ENCODE measurements around the gene SLC37A3. TPM values are rescaled to one million over a fixed set of nuclear protein-coding genes. Genes with fewer than 3 reads are reported as not detected.

The SLC37A3 gene
- total RNA-seq, 2 donors from 2014 or later: 25.8 to 38.8 TPM

DNA sequence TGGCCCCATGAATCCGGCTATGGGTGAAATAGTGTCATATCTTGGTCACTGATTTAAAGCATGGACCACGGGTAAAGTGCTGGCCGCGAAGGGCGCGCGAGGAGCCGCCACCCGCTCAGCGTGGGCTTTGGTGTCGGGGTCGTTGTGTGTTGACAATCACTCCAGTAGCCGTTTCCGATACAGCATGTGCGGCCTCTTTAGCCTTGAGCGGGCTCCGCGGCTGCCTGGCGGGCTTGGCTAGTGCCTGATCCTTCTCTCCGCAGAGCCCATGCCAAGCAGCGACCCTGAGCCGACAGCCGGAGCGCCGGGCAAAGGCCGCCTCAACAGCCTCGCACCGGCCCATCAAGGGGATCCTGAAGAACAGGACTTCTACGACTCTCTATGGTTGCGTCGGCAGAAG lies 105.9 kb downstream of the SLC37A3 start:
- no peak overlapping the region for H3K4me3 ChIP-seq
- no peak overlapping the region for H3K27ac ChIP-seq
- H3K9me3 ChIP-seq: no peaks in the 10 kb centered on the region
- no peaks in the 10 kb centered on the region for H3K36me3 ChIP-seq
- no peaks in the 10 kb centered on the region for H3K4me1 ChIP-seq (replicated peaks)
- no peak for DNase-seq (ENCODE audit: low spot score)
- 91% methylated on average over 31 of the region's 31 CpGs for WGBS
- no peaks in the 10 kb centered on the region for H3K27me3 ChIP-seq (replicated peaks; ENCODE audit: insufficient read depth)
- intact Hi-C loops (cut with DNase I): no loop called here
- TF ChIP-seq POLR2A (IDR thresholded peaks at IDR 0.05): no peak
- no peak for TF ChIP-seq POLR2AphosphoS5 (IDR thresholded peaks at IDR 0.05)
- TF ChIP-seq, protein P1, sequence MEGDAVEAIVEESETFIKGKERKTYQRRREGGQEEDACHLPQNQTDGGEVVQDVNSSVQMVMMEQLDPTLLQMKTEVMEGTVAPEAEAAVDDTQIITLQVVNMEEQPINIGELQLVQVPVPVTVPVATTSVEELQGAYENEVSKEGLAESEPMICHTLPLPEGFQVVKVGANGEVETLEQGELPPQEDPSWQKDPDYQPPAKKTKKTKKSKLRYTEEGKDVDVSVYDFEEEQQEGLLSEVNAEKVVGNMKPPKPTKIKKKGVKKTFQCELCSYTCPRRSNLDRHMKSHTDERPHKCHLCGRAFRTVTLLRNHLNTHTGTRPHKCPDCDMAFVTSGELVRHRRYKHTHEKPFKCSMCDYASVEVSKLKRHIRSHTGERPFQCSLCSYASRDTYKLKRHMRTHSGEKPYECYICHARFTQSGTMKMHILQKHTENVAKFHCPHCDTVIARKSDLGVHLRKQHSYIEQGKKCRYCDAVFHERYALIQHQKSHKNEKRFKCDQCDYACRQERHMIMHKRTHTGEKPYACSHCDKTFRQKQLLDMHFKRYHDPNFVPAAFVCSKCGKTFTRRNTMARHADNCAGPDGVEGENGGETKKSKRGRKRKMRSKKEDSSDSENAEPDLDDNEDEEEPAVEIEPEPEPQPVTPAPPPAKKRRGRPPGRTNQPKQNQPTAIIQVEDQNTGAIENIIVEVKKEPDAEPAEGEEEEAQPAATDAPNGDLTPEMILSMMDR (IDR thresholded peaks at IDR 0.05): no peak

DNA sequence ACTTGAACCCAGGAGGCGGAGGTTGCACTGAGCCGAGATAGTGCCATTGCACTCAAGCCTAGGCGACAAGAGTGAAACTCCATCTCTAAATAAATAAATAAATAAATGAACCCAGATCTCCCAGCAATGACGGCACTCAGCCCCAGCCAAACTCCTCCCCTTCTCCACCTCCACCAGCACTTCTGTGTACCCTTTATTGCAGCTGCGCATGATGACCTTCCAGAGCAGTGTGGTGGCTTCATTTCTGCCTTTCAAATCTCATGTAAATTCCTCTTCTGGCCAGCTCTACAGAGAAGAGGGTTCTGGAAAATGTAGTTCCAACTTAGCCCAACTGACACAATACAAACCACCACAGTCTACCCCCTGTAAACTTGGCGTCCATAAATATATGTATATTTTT lies 108.5 kb downstream of the SLC37A3 start:
- intact Hi-C loops (cut with DNase I): no loop called here
- DNase-seq (ENCODE audit: low spot score): no peak
- H3K9me3 ChIP-seq: no peaks in the 10 kb centered on the region
- no peaks in the 10 kb centered on the region for H3K27me3 ChIP-seq (replicated peaks; ENCODE audit: insufficient read depth)
- no peak overlapping the region for H3K4me3 ChIP-seq
- no peaks in the 10 kb centered on the region for H3K4me1 ChIP-seq (replicated peaks)
- H3K36me3 ChIP-seq: no peaks in the 10 kb centered on the region
- 93% methylated on average over 6 of the region's 6 CpGs for WGBS
- no peak for TF ChIP-seq POLR2A (IDR thresholded peaks at IDR 0.05)
- TF ChIP-seq, protein P1 (IDR thresholded peaks at IDR 0.05): no peak
- no peak for TF ChIP-seq POLR2AphosphoS5 (IDR thresholded peaks at IDR 0.05)
- H3K27ac ChIP-seq: no peak overlapping the region

DNA sequence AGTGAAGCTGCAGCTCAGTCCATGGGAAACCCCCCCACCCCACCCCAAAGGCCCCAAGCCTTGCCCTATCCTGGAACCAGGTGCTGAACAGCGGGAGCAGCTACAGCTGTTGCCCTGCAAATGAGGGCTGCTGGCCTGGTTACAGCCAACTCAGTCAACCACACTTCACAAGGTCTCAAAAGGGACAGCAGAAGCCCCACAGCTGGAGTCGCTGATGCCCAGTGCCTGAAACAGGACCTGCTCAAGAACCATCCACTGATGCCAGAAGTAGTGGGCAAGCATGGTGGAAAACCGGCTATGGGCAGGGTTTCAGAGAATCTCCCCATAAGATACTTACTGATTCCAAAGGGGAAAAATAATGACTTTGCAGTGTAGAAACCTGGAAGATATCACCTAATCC lies 110.3 kb downstream of the SLC37A3 start:
- Histone ChIP-seq H3K4me1 (replicated peaks) (no peaks in the 10 kb centered on the region), H3K27me3 (replicated peaks; ENCODE audit: insufficient read depth) (no peaks in the 10 kb centered on the region), H3K4me3 (no peak overlapping the region), H3K36me3 (no peaks in the 10 kb centered on the region), H3K9me3 (no peaks in the 10 kb centered on the region), H3K27ac (no peak overlapping the region)
- 97% methylated on average over 3 of the region's 3 CpGs for WGBS
- intact Hi-C loops (cut with DNase I): no loop called here
- DNase-seq (ENCODE audit: low spot score): no peak
- TF ChIP-seq POLR2A (IDR thresholded peaks at IDR 0.05) (no peak), POLR2AphosphoS5 (IDR thresholded peaks at IDR 0.05) (no peak)
- TF ChIP-seq, protein P1 (IDR thresholded peaks at IDR 0.05): no peak

DNA sequence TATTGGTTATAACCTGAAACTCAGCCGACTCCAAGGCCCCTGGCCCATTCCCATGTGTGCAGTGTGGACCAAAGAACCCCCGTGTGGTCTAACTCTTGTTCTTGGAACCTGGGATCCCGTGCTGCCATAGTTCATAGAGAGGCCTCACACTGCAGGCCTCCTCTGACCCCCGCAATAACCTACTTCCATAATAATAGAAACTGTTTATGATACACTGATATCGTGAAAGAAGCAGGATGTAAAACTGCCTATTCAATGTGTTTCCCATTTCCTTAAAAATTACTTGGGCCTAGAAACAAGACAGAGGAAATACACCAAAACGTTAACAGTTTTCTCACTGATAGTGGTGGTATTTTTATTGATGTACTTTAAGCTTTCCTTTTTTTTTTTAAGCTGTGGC lies 112.4 kb downstream of the SLC37A3 start:
- H3K4me1 ChIP-seq (replicated peaks): no peaks in the 10 kb centered on the region
- WGBS: 78% methylated on average over 6 of the region's 6 CpGs
- intact Hi-C loops (cut with DNase I): no loop called here
- no peak overlapping the region for H3K27ac ChIP-seq
- TF ChIP-seq, protein P1 (IDR thresholded peaks at IDR 0.05): no peak
- TF ChIP-seq POLR2A (IDR thresholded peaks at IDR 0.05): no peak
- no peak for TF ChIP-seq POLR2AphosphoS5 (IDR thresholded peaks at IDR 0.05)
- no peaks in the 10 kb centered on the region for H3K36me3 ChIP-seq
- no peak overlapping the region for H3K4me3 ChIP-seq
- H3K27me3 ChIP-seq (replicated peaks; ENCODE audit: insufficient read depth): no peaks in the 10 kb centered on the region
- no peaks in the 10 kb centered on the region for H3K9me3 ChIP-seq
- DNase-seq (ENCODE audit: low spot score): no peak

DNA sequence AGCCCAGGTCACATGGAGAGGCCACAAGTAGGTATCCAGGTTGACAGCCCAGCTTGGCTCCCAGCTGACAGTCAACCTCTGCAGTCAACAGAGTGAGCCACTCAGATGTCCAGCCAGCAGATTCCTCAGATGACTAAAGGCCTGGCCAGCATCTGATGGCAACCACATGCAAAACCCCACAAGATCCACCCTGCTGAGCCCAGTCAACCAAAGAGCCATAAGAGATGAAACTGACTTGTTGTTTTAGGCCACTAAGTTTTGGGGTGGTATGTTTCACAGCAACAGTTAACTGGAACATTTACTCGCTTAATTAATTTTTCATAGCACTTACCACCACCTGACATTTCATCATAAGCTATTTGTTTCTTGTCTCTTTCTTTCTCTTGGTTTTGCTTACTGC lies 114.3 kb downstream of the SLC37A3 start:
- Histone ChIP-seq H3K27me3 (replicated peaks; ENCODE audit: insufficient read depth) (no peaks in the 10 kb centered on the region), H3K4me1 (replicated peaks) (no peaks in the 10 kb centered on the region), H3K36me3 (no peaks in the 10 kb centered on the region), H3K9me3 (no peaks in the 10 kb centered on the region), H3K27ac (no peak overlapping the region), H3K4me3 (no peak overlapping the region)
- intact Hi-C loops (cut with DNase I): no loop called here
- DNase-seq (ENCODE audit: low spot score): no peak
- WGBS: 100% methylated on average over 1 of the region's 1 CpG
- no peak for TF ChIP-seq POLR2AphosphoS5 (IDR thresholded peaks at IDR 0.05)
- no peak for TF ChIP-seq POLR2A (IDR thresholded peaks at IDR 0.05)
- TF ChIP-seq, protein P1 (IDR thresholded peaks at IDR 0.05): no peak

Small RNA genes lying within 50 kb of the gene (small RNA-seq; reads per million reads assigned to genes)
- gene RNA5SP247 (0 reads per million in 2 donors), gene RNA5SP248 (48.7 to 238 reads per million in 2 donors)

Other genes starting within 250 kb of the SLC37A3 start
- gene KDM7A, start 221.5 kb downstream of the SLC37A3 start, total RNA-seq: 10 to 100 TPM in 1 of 2 donors, 1 to 10 TPM in 1; 9.6 to 26.5 TPM
- 1 to 10 TPM in 1 of 2 donors, under 1 TPM in 1; 0.80 to 9.3 TPM for gene RAB19, start 5.5 kb upstream of the SLC37A3 start, total RNA-seq
- gene MKRN1, start 81.0 kb upstream of the SLC37A3 start, total RNA-seq: 100 to 1,000 TPM in 1 of 2 donors, 10 to 100 TPM in 1; 69.0 to 108 TPM
- gene DENND2A, start 242.3 kb upstream of the SLC37A3 start, total RNA-seq: 1 to 10 TPM; 4.0 to 9.2 TPM